Measurements from ENCODE around the gene KRT7. TPM values are rescaled to one million over a fixed set of nuclear protein-coding genes. Genes with fewer than 3 reads are reported as not detected.

KRT7 gene
- total and polyA plus RNA-seq, 9 of the 15 experiments (the other 6 are each of a cell fraction or from before 2014, with no cell fraction given): 1.4 TPM; not detected in 8

DNA sequence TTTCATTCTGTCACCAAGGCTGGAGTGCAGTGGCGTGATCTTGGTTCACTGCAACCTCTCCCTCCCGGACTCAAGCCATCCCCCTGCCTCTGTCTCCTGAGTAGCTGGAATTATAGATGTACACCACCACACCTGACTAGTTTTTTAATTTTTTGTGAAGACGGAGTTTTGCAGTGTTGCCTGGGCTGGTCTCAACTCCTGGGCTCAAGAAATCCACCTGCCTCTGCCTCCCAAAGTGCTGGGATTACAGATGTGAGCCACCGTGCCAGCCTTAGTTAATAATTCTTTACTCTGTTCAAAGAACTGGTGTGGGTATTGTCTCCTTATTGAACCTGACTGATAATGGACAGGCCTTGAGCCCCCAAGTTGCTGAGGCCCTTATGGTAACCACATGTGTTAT, 10.4 kb upstream of the KRT7 start:
- TF ChIP-seq ZNF347 (CRISPR knock-in tag; IDR thresholded peaks at IDR 0.05; ENCODE audit: low read depth): no peak
- DNase-seq (ENCODE audit: extremely low read depth in 1 of 4, low spot score in 3 of 4) (no peak), FAIRE-seq (no peak), ATAC-seq (no peak)
- H3K4me2 ChIP-seq (ENCODE audit: insufficient read depth, low read length): no peak overlapping the region
- WGBS (ENCODE audit: insufficient coverage, low coverage, missing lambda C conversion rate): 0% methylated on average over 4 of the region's 4 CpGs
- BruUV-seq (replicated peaks): no TSS peak
- CTCF ChIA-PET (ENCODE audit: low intra/inter-chr PET ratio): interaction anchor here (0.5 kb wide), 1 partner anchor 23 kb away, joined by 3 read pairs; no protein-coding TSS in a partner anchor
- H3K9me3 ChIP-seq (replicated peaks; ENCODE audit: control insufficient read depth, insufficient read depth, low read depth, low read length): no peaks in the 10 kb centered on the region
- H3K36me3 ChIP-seq (ENCODE audit: control insufficient read depth, insufficient read depth, low read length): no peaks in the 10 kb centered on the region
- intact Hi-C loops (cut with micrococcal nuclease): no loop called here
- H4K20me1 ChIP-seq (replicated peaks; ENCODE audit: control insufficient read depth, insufficient read depth, low read length): no peaks in the 10 kb centered on the region
- H3K9ac ChIP-seq (ENCODE audit: insufficient read depth in 1 of 2, low read depth in 2 of 2, low read length in 2 of 2): no peak overlapping the region
- no peak overlapping the region for H2AFZ ChIP-seq (ENCODE audit: low read depth, low read length)
- in situ Hi-C loops (cut with MboI): no loop called here
- H3K27me3 ChIP-seq (ENCODE audit: control insufficient read depth in 2 of 2, insufficient read depth in 2 of 2, low read length in 2 of 2): peaks cover 0 to 4% of the 10 kb centered on the region in 2 experiments; a peak in 1 of 5 replicates
- H3K9me1 ChIP-seq (ENCODE audit: control insufficient read depth, insufficient read depth, low read length): no peaks in the 10 kb centered on the region
- no peaks in the 10 kb centered on the region for H3K79me2 ChIP-seq (ENCODE audit: control insufficient read depth, insufficient read depth, low read length)
- no peaks in the 10 kb centered on the region for H3K4me1 ChIP-seq (replicated peaks in 1 of 2; ENCODE audit: control insufficient read depth in 2 of 2, insufficient read depth in 2 of 2, low read length in 2 of 2)
- no peak overlapping the region for H3K4me3 ChIP-seq
- no peak overlapping the region for H3K27ac ChIP-seq (ENCODE audit: extremely low read depth, low read depth, low read length)
- POLR2A ChIA-PET: no interaction called here

GRCh38 chr12:52223406-52224039, 9.5 kb upstream of the KRT7 start:
- FAIRE-seq (no peak), DNase-seq (ENCODE audit: extremely low read depth in 1 of 4, low spot score in 3 of 4) (no peak), ATAC-seq (no peak)
- Histone ChIP-seq H3K4me2 (ENCODE audit: insufficient read depth, low read length) (no peak overlapping the region), H3K27me3 (ENCODE audit: control insufficient read depth in 2 of 2, insufficient read depth in 2 of 2, low read length in 2 of 2) (peaks cover 0 to 4% of the 10 kb centered on the region in 2 experiments; a peak in 1 of 5 replicates), H3K27ac (ENCODE audit: extremely low read depth, low read depth, low read length) (no peak overlapping the region), H4K20me1 (replicated peaks; ENCODE audit: control insufficient read depth, insufficient read depth, low read length) (no peaks in the 10 kb centered on the region), H3K4me1 (replicated peaks in 1 of 2; ENCODE audit: control insufficient read depth in 2 of 2, insufficient read depth in 2 of 2, low read length in 2 of 2) (no peaks in the 10 kb centered on the region), H3K9me3 (replicated peaks; ENCODE audit: control insufficient read depth, insufficient read depth, low read depth, low read length) (no peaks in the 10 kb centered on the region), H3K4me3 (no peak overlapping the region), H3K79me2 (ENCODE audit: control insufficient read depth, insufficient read depth, low read length) (no peaks in the 10 kb centered on the region), H3K9me1 (ENCODE audit: control insufficient read depth, insufficient read depth, low read length) (no peaks in the 10 kb centered on the region), H3K36me3 (ENCODE audit: control insufficient read depth, insufficient read depth, low read length) (no peaks in the 10 kb centered on the region), H3K9ac (ENCODE audit: insufficient read depth in 1 of 2, low read depth in 2 of 2, low read length in 2 of 2) (no peak overlapping the region), H2AFZ (ENCODE audit: low read depth, low read length) (no peak overlapping the region)
- 2% methylated on average over 5 of the region's 5 CpGs for WGBS (ENCODE audit: insufficient coverage, low coverage, missing lambda C conversion rate)
- in situ Hi-C loops (cut with MboI): no loop called here
- intact Hi-C loops (cut with micrococcal nuclease): no loop called here
- TF ChIP-seq HMG20A (CRISPR knock-in tag; conservative IDR thresholded peaks at IDR 0.05) (no peak), DNMT1 (IDR thresholded peaks at IDR 0.05) (no peak), NR2F6 (CRISPR knock-in tag; IDR thresholded peaks at IDR 0.05) (no peak), PHF21A (IDR thresholded peaks at IDR 0.05; ENCODE audit: borderline replicate concordance, low read depth) (no peak), NRF1 (conservative IDR thresholded peaks at IDR 0.05 in 1 of 2, IDR thresholded peaks at IDR 0.05 in 1 of 2) (0 out of 4 replicates have a peak, but pooled peaks of 1 of the 2 experiments have one; percentile 25), JUN (IDR thresholded peaks at IDR 0.05; ENCODE audit: borderline replicate concordance, low read depth, low read length) (no peak), JUN (CRISPR knock-in tag; IDR thresholded peaks at IDR 0.05; ENCODE audit: borderline replicate concordance) (no peak), ILF3 (IDR thresholded peaks at IDR 0.05; ENCODE audit: borderline replicate concordance) (no peak)
- TF ChIP-seq, protein P1, sequence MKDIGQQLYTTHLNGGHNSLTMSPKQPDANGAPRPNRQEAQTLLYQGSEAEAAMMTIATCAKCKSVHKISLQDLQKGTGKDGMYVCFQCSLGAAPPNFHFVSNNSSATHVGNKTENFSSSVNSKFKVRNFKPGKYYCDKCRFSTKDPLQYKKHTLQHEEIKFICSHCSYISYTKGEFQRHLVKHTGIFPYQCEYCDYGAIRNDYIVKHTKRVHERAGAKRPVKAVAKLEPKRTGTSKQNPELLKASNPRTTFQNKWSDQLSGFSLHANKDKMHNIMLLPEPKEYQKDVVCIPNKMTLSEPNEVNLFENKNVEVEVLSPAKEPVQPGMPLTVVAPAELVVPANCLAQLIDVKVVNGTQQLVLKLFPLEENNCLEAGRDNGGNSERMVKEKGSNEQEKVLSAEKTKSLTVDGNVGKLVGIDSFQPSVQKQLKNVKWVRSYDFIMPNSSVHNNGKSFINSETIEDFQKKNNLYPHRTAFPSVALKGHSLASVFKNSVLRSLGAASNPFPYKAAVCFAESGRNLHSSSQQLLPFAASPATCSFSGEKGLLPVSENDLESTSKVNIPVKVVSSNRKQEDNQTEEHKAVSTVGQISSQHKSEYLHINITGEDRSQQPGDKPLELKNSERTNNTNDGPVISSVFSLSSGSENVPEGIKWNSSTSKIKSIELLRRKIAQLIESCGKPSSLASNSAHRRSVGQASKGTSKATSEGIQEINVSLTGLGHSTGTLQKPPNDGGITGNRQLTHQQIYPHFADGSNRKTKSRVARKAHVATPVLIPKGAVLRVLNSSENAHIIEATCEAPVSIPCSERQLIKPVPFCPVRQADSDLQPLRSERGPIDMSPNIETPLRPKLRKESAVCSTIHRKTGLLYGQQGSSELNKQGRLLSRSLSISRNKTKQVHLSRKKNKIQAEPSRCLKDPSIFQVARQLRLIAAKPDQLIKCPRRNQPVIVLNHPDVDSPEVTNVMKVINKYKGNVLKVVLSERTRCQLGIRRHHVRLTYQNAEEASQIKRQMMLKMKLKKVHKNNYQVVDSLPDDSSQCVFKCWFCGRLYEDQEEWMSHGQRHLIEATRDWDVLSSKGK (CRISPR knock-in tag; IDR thresholded peaks at IDR 0.05): no peak
- POLR2A ChIA-PET: no interaction called here
- CTCF ChIA-PET (ENCODE audit: low intra/inter-chr PET ratio): no interaction called here
- BruUV-seq (replicated peaks): no TSS peak

All from K562 (cell line).